ENCODE results near the gene APLP1.
"Not testable (repeated sequence)": the region's sequence is repeated elsewhere in the genome, so short reads cannot be mapped to it uniquely, and the experiment has no call there.

APLP1 gene

DNA sequence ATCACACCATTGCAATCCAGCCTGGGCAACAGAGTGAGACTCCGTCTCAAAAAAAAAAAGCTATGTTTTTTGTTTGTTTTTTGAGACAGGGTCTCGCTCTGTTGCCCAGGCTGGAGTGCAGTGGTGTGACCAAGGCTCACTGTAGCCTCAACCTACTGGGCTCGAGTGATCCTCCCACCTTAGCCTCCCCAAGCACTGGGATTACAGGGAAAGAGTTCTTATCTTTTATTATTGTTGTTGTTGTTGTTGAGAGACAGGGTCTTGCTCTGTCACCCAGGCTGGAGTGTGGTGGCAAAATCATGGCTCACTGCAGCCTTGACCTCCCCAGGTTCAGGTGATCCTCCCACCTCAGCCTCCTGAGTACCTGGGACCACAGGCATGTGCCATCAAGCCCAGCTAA, 23.4 kb downstream of the APLP1 start:
- not testable (repeated sequence) for H2AK5ac ChIP-seq (ENCODE audit: low read depth, low read length); H3K18ac ChIP-seq (ENCODE audit: low read length); H3K4me2 ChIP-seq (ENCODE audit: insufficient read depth, low read length, poor library complexity, severe bottlenecking); H3K9ac ChIP-seq (ENCODE audit: low read depth, low read length, poor library complexity); H4K8ac ChIP-seq (ENCODE audit: low read depth, low read length); H3K23ac ChIP-seq (ENCODE audit: low read depth, low read length, poor library complexity); H3K27ac ChIP-seq (replicated peaks; ENCODE audit: low read length); H3K27me3 ChIP-seq (ENCODE audit: control insufficient read depth in 3 of 3, insufficient read depth in 3 of 3, low read depth in 1 of 3, low read length in 3 of 3); H4K91ac ChIP-seq (ENCODE audit: low read depth, low read length, poor library complexity); DNase-seq (ENCODE audit: low spot score); H3K4ac ChIP-seq (ENCODE audit: low read length); H2BK12ac ChIP-seq (ENCODE audit: low read length); H2AFZ ChIP-seq (ENCODE audit: low read length); H3K9me3 ChIP-seq (replicated peaks in 1 of 2; ENCODE audit: control insufficient read depth in 2 of 2, insufficient read depth in 1 of 2, low read depth in 1 of 2, low read length in 2 of 2); H3K79me1 ChIP-seq (ENCODE audit: low read depth, low read length); H2BK120ac ChIP-seq (ENCODE audit: low read depth, low read length); H3K14ac ChIP-seq (ENCODE audit: low read length); H2BK5ac ChIP-seq (ENCODE audit: low read length); H2BK15ac ChIP-seq (ENCODE audit: low read length); H3K4me1 ChIP-seq (ENCODE audit: control insufficient read depth in 2 of 2, insufficient read depth in 1 of 2, low read depth in 1 of 2, low read length in 2 of 2); H3K4me3 ChIP-seq (ENCODE audit: low read length in 2 of 2)
- H3K36me3 ChIP-seq (replicated peaks in 1 of 2; ENCODE audit: control insufficient read depth in 2 of 2, insufficient read depth in 2 of 2, low read length in 2 of 2): peaks cover 21 to 45% of the 10 kb centered on the region in 2 donors
- WGBS, 2 donors (ENCODE audit: extremely low coverage in 2 of 2, insufficient read length in 2 of 2, insufficient replicate concordance in 1 of 2): no CpG with 5 or more reads among the region's 3 CpGs

DNA sequence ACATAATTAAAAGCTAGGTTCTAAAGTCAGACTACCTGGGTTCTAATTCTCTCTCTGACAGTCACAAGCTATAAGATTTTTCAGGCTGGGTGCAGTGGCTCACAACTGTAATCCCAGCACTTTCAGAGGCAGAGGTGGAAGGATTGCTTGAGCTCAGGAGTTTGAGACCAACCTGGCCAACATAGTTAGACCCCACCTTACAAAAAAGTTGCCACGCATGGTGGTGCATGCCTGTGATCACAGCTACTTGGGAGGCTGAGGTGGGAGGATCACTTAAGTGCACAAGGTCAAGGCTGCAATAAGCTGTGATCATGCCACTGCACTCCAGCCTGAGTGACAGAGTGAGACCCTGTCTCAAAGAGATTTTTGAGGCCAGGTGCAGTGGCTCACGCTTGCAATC, 26.0 kb downstream of the APLP1 start:
- H3K9ac ChIP-seq (ENCODE audit: low read depth, low read length, poor library complexity): no peak overlapping the region
- WGBS, 2 donors (ENCODE audit: extremely low coverage in 2 of 2, insufficient read length in 2 of 2, insufficient replicate concordance in 1 of 2): no CpG with 5 or more reads among the region's 2 CpGs
- H2AK5ac ChIP-seq (ENCODE audit: low read depth, low read length): no peak overlapping the region
- no peak overlapping the region for H2BK5ac ChIP-seq (ENCODE audit: low read length)
- no peak overlapping the region for H2BK120ac ChIP-seq (ENCODE audit: low read depth, low read length)
- no peak overlapping the region for H3K18ac ChIP-seq (ENCODE audit: low read length)
- peaks cover 0 to 3% of the 10 kb centered on the region in 2 donors for H3K4me1 ChIP-seq (ENCODE audit: control insufficient read depth in 2 of 2, insufficient read depth in 1 of 2, low read depth in 1 of 2, low read length in 2 of 2)
- no peak overlapping the region for H3K4me2 ChIP-seq (ENCODE audit: insufficient read depth, low read length, poor library complexity, severe bottlenecking)
- H3K4ac ChIP-seq (ENCODE audit: low read length): no peak overlapping the region
- peaks cover 22 to 42% of the 10 kb centered on the region in 2 donors for H3K36me3 ChIP-seq (replicated peaks in 1 of 2; ENCODE audit: control insufficient read depth in 2 of 2, insufficient read depth in 2 of 2, low read length in 2 of 2)
- no peak overlapping the region for H2BK12ac ChIP-seq (ENCODE audit: low read length)
- no peak overlapping the region for H4K8ac ChIP-seq (ENCODE audit: low read depth, low read length)
- DNase-seq (ENCODE audit: low spot score): no peak
- no peak overlapping the region for H3K4me3 ChIP-seq (ENCODE audit: low read length in 2 of 2)
- no peak overlapping the region for H2BK15ac ChIP-seq (ENCODE audit: low read length)
- H3K27ac ChIP-seq (replicated peaks; ENCODE audit: low read length): no peak overlapping the region
- no peak overlapping the region for H2AFZ ChIP-seq (ENCODE audit: low read length)
- H3K9me3 ChIP-seq (replicated peaks in 1 of 2; ENCODE audit: control insufficient read depth in 2 of 2, insufficient read depth in 1 of 2, low read depth in 1 of 2, low read length in 2 of 2): no peaks in the 10 kb centered on the region
- no peak overlapping the region for H3K14ac ChIP-seq (ENCODE audit: low read length)
- peaks cover 5% of the 10 kb centered on the region for H3K79me1 ChIP-seq (ENCODE audit: low read depth, low read length)
- no peak overlapping the region for H4K91ac ChIP-seq (ENCODE audit: low read depth, low read length, poor library complexity)
- peaks cover 0 to 2% (median 0%) of the 10 kb centered on the region in 3 experiments for H3K27me3 ChIP-seq (ENCODE audit: control insufficient read depth in 3 of 3, insufficient read depth in 3 of 3, low read depth in 1 of 3, low read length in 3 of 3)
- H3K23ac ChIP-seq (ENCODE audit: low read depth, low read length, poor library complexity): no peak overlapping the region

DNA sequence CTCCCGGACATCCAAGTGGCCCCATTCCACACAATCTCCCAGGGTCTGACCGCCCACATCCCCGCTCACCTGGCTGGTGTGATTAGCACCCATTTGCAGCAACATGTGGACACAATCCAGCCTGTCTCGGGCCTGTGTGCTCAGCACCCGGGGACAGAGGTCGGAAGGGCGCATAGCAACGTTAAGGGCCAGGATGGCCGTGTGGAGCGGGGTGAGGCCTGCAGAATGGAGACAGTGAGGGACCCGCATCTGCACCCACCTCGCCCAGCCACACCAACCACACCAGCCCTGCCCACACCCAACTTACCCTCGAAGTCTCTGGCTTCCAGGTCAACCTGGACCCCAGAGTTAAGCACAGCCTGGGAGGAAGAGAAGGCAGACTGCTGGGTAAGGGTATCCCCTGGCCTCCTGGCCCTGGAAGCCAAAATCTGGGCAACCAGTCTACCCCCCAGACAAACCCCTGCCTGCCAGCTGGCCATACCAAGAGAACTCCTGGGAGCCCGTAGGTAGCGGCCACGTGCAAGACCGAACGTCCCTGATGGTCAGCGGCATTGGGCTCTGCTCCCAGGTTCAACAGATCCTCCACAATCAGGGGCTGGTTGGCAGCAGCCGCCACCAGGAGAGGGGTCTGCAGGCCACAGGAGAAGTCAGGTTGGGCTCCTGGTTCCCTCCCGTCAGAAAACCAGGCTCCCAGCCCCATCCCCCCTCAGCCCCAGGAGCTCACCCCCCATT, 27.7 kb downstream of the APLP1 start:
- WGBS, 2 donors (ENCODE audit: extremely low coverage in 2 of 2, insufficient read length in 2 of 2, insufficient replicate concordance in 1 of 2): no CpG with 5 or more reads among the region's 21 CpGs

GRCh38 chr19:35896643-35897040, 28.3 kb downstream of the APLP1 start:
- no peak overlapping the region for H2AFZ ChIP-seq (ENCODE audit: low read length)
- no peak overlapping the region for H2BK15ac ChIP-seq (ENCODE audit: low read length)
- no peak overlapping the region for H3K18ac ChIP-seq (ENCODE audit: low read length)
- H3K4me1 ChIP-seq (ENCODE audit: control insufficient read depth in 2 of 2, insufficient read depth in 1 of 2, low read depth in 1 of 2, low read length in 2 of 2): peaks cover 6% of the 10 kb centered on the region in 2 donors
- H3K23ac ChIP-seq (ENCODE audit: low read depth, low read length, poor library complexity): no peak overlapping the region
- DNase-seq (ENCODE audit: low spot score): no peak
- H2BK5ac ChIP-seq (ENCODE audit: low read length): no peak overlapping the region
- no peak overlapping the region for H4K8ac ChIP-seq (ENCODE audit: low read depth, low read length)
- H2BK12ac ChIP-seq (ENCODE audit: low read length): no peak overlapping the region
- H3K27me3 ChIP-seq (ENCODE audit: control insufficient read depth in 3 of 3, insufficient read depth in 3 of 3, low read depth in 1 of 3, low read length in 3 of 3): peaks cover 0 to 8% (median 2%) of the 10 kb centered on the region in 3 experiments
- peaks cover 15 to 33% of the 10 kb centered on the region in 2 donors for H3K36me3 ChIP-seq (replicated peaks in 1 of 2; ENCODE audit: control insufficient read depth in 2 of 2, insufficient read depth in 2 of 2, low read length in 2 of 2)
- H3K27ac ChIP-seq (replicated peaks; ENCODE audit: low read length): no peak overlapping the region
- H3K9me3 ChIP-seq (replicated peaks in 1 of 2; ENCODE audit: control insufficient read depth in 2 of 2, insufficient read depth in 1 of 2, low read depth in 1 of 2, low read length in 2 of 2): no peaks in the 10 kb centered on the region
- H3K4me2 ChIP-seq (ENCODE audit: insufficient read depth, low read length, poor library complexity, severe bottlenecking): no peak overlapping the region
- no peak overlapping the region for H4K91ac ChIP-seq (ENCODE audit: low read depth, low read length, poor library complexity)
- no CpG with 5 or more reads among the region's 13 CpGs for WGBS, 2 donors (ENCODE audit: extremely low coverage in 2 of 2, insufficient read length in 2 of 2, insufficient replicate concordance in 1 of 2)
- no peak overlapping the region for H2AK5ac ChIP-seq (ENCODE audit: low read depth, low read length)
- H3K4me3 ChIP-seq (ENCODE audit: low read length in 2 of 2): no peak overlapping the region
- peaks cover 9% of the 10 kb centered on the region for H3K79me1 ChIP-seq (ENCODE audit: low read depth, low read length)
- no peak overlapping the region for H3K14ac ChIP-seq (ENCODE audit: low read length)
- no peak overlapping the region for H2BK120ac ChIP-seq (ENCODE audit: low read depth, low read length)
- no peak overlapping the region for H3K4ac ChIP-seq (ENCODE audit: low read length)
- H3K9ac ChIP-seq (ENCODE audit: low read depth, low read length, poor library complexity): no peak overlapping the region

More for the DNA sequence above, 27.7 kb downstream of the APLP1 start:
- Histone ChIP-seq H2BK15ac (ENCODE audit: low read length) (no peak overlapping the region), H2AFZ (ENCODE audit: low read length) (no peak overlapping the region), H2BK12ac (ENCODE audit: low read length) (no peak overlapping the region), H3K4me3 (ENCODE audit: low read length in 2 of 2) (no peak overlapping the region), H4K8ac (ENCODE audit: low read depth, low read length) (no peak overlapping the region), H4K91ac (ENCODE audit: low read depth, low read length, poor library complexity) (no peak overlapping the region), H3K36me3 (replicated peaks in 1 of 2; ENCODE audit: control insufficient read depth in 2 of 2, insufficient read depth in 2 of 2, low read length in 2 of 2) (peaks cover 15 to 33% of the 10 kb centered on the region in 2 donors), H3K9ac (ENCODE audit: low read depth, low read length, poor library complexity) (no peak overlapping the region), H2BK120ac (ENCODE audit: low read depth, low read length) (no peak overlapping the region), H3K9me3 (replicated peaks in 1 of 2; ENCODE audit: control insufficient read depth in 2 of 2, insufficient read depth in 1 of 2, low read depth in 1 of 2, low read length in 2 of 2) (no peaks in the 10 kb centered on the region), H3K79me1 (ENCODE audit: low read depth, low read length) (peaks cover 9% of the 10 kb centered on the region), H3K27me3 (ENCODE audit: control insufficient read depth in 3 of 3, insufficient read depth in 3 of 3, low read depth in 1 of 3, low read length in 3 of 3) (peaks cover 0 to 2% (median 2%) of the 10 kb centered on the region in 3 experiments), H3K23ac (ENCODE audit: low read depth, low read length, poor library complexity) (no peak overlapping the region), H2BK5ac (ENCODE audit: low read length) (no peak overlapping the region), H3K4me1 (ENCODE audit: control insufficient read depth in 2 of 2, insufficient read depth in 1 of 2, low read depth in 1 of 2, low read length in 2 of 2) (peaks cover 3 to 5% of the 10 kb centered on the region in 2 donors), H3K4me2 (ENCODE audit: insufficient read depth, low read length, poor library complexity, severe bottlenecking) (no peak overlapping the region), H3K14ac (ENCODE audit: low read length) (no peak overlapping the region), H3K18ac (ENCODE audit: low read length) (no peak overlapping the region), H2AK5ac (ENCODE audit: low read depth, low read length) (no peak overlapping the region), H3K4ac (ENCODE audit: low read length) (peak overlapping the region; percentile 53), H3K27ac (replicated peaks; ENCODE audit: low read length) (no peak overlapping the region)
- no peak for DNase-seq (ENCODE audit: low spot score)
